Subcutaneous adipose tissue (tissue), 4 donors: ENCODE data around the gene CFDP1. TPM values are rescaled to one million over a fixed set of nuclear protein-coding genes. Genes with fewer than 3 reads are reported as not detected.

ENCODE experiments used
- CTCF ChIP-seq: fragments of 450-650 bp; IDR thresholded peaks from one replicate; pipeline ENCODE4 v1.5.1; 2016; ENCODE audit warnings: low read depth, mild to moderate bottlenecking, control low read depth, antibody characterized with exemption, moderate library complexity
- total RNA-seq, 4 donors: library from RNA; depleted of rRNA; stranded (reverse); fragments of >200 nt; gene quantifications; one replicate each; pipeline ENCODE4 v1.1.0, GENCODE V29; 2016

Gene CFDP1
- total RNA-seq, 4 donors from 2014 or later = 38.6 to 60.7 (median 57.0) TPM

GRCh38 chr16:75392906-75393305 is 40.4 kb downstream of the CFDP1 start:
- no peak for TF ChIP-seq CTCF

GRCh38 chr16:75390926-75391653 is 42.2 kb downstream of the CFDP1 start:
- no peak for TF ChIP-seq CTCF

- TF ChIP-seq CTCF = no peak
Observed at GRCh38 chr16:75389096-75389690, 44.1 kb downstream of the CFDP1 start.

GRCh38 chr16:75387951-75388350 is 45.4 kb downstream of the CFDP1 start:
- TF ChIP-seq CTCF = no peak

- no peak for TF ChIP-seq CTCF
Observed at GRCh38 chr16:75385507-75386152, 47.7 kb downstream of the CFDP1 start.

GRCh38 chr16:75383141-75383540 is 50.2 kb downstream of the CFDP1 start:
- no peak for TF ChIP-seq CTCF

- no peak for TF ChIP-seq CTCF
Observed at GRCh38 chr16:75382611-75383010, 50.7 kb downstream of the CFDP1 start.
